Ovary (tissue), 3 donors: ENCODE results near the gene PSMD1.

Source experiments
- POLR2A ChIP-seq: fragments of 450-650 bp; IDR thresholded peaks from one replicate; pipeline ENCODE4 v1.6.1; 2017; ENCODE audit warnings: antibody characterized with exemption, mild to moderate bottlenecking, moderate library complexity
- TF ChIP-seq, protein P1 (sequence below), 3 donors: fragments of 450-650 bp in 2 of 3; fragments of 200-600 bp in 1 of 3; IDR thresholded peaks; one replicate each; pipeline versions ENCODE4 v1.5.1 to v1.8.0; 2016 to 2022; ENCODE audit warnings: antibody characterized with exemption in 3 of 3, mild to moderate bottlenecking in 1 of 3
- donor health status: DM: no; HTN: no; CAD: no.

DNA sequence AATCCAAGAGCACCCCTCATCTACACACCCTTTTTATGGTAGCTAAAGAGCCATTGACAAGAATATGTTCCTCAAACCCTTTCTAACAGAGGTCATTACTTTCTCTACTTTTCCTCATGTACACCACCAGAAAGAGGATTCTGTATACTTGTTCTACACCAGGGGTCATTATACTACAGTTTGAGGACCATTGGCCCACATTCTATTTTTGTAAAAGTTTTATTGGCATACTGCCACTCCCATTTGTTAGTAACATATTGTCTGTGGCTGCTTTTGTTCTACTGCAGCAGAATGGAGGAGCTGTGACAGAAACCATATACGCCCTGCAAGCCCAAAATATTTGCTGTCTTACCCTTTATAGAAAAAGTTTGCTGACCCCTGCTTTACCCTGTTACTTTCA lies 53.9 kb downstream of the PSMD1 start:
- TF ChIP-seq, protein P1, sequence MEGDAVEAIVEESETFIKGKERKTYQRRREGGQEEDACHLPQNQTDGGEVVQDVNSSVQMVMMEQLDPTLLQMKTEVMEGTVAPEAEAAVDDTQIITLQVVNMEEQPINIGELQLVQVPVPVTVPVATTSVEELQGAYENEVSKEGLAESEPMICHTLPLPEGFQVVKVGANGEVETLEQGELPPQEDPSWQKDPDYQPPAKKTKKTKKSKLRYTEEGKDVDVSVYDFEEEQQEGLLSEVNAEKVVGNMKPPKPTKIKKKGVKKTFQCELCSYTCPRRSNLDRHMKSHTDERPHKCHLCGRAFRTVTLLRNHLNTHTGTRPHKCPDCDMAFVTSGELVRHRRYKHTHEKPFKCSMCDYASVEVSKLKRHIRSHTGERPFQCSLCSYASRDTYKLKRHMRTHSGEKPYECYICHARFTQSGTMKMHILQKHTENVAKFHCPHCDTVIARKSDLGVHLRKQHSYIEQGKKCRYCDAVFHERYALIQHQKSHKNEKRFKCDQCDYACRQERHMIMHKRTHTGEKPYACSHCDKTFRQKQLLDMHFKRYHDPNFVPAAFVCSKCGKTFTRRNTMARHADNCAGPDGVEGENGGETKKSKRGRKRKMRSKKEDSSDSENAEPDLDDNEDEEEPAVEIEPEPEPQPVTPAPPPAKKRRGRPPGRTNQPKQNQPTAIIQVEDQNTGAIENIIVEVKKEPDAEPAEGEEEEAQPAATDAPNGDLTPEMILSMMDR (IDR thresholded peaks at IDR 0.05), result peak in 2 of 3 donors; percentile 37 to 39
- no peak for TF ChIP-seq POLR2A
